GM12891 (cell line): ENCODE measurements around the gene CREBRF.

Experiments used
- POLR2A ChIP-seq: IDR thresholded peaks from 2 replicates; pipeline ENCODE4 v1.6.1; 2011; ENCODE audit warnings: low read depth, low read length, control low read depth
- POLR2AphosphoS5 ChIP-seq: IDR thresholded peaks from 2 replicates; pipeline ENCODE4 v1.6.1; 2011; ENCODE audit warnings: low read depth, low read length, control low read depth
- POU2F2 ChIP-seq: IDR thresholded peaks from 2 replicates; pipeline ENCODE4 v1.6.1; 2011; ENCODE audit warnings: low read depth, mild to moderate bottlenecking, control low read depth, low read length, moderate library complexity

DNA sequence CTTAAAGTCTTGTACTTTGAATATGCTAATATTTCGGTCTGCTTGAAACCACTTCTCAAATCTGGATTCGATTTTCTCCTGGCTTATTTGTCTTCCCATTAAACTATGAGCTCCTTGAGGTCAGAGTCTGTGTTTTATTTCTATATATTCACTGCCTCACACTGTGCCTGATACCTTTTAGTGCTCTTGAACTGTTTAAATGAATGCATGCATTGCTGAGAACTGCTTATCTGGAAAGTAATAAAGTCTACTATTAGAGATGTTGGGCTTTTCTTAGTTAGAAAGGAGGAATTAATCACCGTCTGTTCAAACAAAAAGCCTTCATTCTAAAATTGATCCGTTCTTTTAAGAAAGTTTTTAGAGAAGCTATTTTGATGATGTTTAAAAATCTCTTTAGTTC is 6.0 kb downstream of the CREBRF start:
- TF ChIP-seq POLR2A (no peak), POLR2AphosphoS5 (no peak), POU2F2 (no peak)
